NCI-H748 (cell line): Measurements from ENCODE around the gene SERINC5.
"Not testable (repeated sequence)": the region's sequence is repeated elsewhere in the genome, so short reads cannot be mapped to it uniquely, and the experiment has no call there.

Experiments
- DNase-seq: peaks from one replicate; lab custom pipeline; 2025; ENCODE audit not compliant: unreplicated experiment; lab: John Stamatoyannopoulos, UW

Gene SERINC5

GRCh38 chr5:80204808-80205614 is 50.8 kb downstream of the SERINC5 start:
- DNase-seq, result peak; percentile 20

- DNase-seq, result not testable (repeated sequence)
These were observed 54.1 kb downstream of the SERINC5 start for GRCh38 chr5:80201763-80202162.

GRCh38 chr5:80198920-80199319 is 56.9 kb downstream of the SERINC5 start:
- DNase-seq, result no peak

GRCh38 chr5:80198399-80198798 is 57.4 kb downstream of the SERINC5 start:
- no peak for DNase-seq

- DNase-seq, result no peak
These were observed 59.9 kb downstream of the SERINC5 start for GRCh38 chr5:80195837-80196400.

DNA sequence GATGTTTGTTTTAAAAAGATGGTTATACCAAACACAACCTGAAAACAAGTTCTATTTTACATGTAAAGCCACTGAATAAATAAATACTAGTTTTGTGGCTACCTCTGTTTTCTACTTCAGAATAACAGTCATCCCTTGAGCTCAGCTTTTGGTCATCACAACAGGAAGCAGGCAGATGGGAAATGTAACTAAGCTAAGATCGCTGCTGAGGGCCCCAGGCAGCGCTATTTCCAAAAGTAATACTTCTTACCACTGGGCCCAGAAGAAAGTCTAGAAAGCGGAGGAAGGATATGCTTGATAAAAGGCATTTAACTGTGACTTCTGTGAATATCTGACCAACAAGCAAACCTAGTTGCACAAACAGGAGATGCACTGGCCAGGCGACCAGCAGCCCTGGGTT is 61.4 kb downstream of the SERINC5 start:
- peak; percentile 22 for DNase-seq

DNA sequence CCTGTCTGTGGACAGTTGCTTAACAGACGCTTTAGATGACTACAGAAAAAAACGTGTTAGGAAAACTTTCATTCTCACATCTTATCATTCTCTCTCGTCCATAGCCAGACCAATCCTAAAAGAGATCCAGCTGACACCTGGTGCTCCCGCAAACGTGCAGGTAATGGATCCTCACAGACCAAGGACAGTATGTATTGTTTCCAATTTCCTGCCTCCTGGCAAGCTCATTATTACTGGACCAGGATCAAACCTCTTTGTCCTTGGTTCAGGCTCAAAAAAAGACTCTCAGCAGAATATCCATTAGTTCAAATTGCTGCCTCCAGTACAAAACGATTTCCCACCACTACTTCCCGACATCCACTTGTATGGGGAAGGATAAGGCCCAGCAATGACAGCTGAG is 62.4 kb downstream of the SERINC5 start:
- peak; percentile 99 for DNase-seq

DNA sequence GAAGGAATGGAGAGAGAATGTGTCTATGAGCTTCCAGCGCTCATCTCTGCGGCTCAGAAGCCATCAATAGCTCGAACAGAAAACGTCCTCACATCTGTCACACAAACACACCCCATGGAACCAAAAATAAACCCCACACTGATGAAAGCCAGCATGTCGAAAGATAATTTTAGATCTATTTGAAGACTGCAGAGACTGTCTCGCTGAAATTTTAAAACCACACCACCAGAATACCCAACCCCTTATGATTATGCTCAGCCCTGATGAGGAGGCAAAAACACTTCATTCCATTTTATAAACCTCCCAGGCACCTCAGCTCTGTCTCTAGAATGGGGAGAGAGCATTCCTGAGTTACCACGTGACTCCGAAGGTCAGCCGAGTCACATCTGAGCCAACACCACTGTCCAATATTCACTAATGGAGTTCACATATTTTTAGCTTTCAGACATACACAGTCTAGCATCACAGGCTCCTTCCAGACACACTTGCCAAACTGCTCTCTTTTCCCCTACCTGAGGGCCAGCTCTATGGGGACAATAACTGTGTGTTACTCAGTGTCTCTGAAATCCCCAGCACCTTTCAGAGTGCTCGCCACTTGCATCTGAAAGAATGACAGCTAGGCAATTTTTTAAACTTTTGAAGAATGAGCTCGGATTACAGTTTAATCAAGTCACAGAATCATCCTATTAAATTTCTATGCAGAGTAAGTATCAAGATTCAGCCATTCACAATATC is 63.2 kb downstream of the SERINC5 start:
- peak; percentile 49 for DNase-seq

DNA sequence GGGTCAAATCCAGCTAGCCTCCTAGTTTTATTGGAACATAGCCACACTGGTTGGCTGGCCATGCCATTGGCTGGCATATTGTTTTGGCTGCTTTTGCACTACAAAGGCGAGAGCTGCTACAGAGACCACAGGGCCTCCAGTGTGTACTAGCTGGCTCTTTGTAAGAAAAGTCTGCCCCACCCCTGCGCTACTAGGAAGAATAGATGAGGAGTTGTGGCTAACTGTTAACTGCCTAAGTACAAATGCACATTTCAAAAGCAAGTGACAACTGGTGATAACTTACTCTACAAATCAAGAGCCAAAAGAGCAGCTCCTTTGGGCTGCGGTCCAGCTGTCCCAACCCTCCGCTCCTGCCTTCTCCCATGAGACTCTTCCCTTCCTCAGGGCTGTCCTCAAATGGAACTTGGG is 63.9 kb downstream of the SERINC5 start:
- peak; percentile 40 for DNase-seq

- DNase-seq, result no peak
These were observed 64.5 kb downstream of the SERINC5 start for GRCh38 chr5:80191397-80191796.

DNA sequence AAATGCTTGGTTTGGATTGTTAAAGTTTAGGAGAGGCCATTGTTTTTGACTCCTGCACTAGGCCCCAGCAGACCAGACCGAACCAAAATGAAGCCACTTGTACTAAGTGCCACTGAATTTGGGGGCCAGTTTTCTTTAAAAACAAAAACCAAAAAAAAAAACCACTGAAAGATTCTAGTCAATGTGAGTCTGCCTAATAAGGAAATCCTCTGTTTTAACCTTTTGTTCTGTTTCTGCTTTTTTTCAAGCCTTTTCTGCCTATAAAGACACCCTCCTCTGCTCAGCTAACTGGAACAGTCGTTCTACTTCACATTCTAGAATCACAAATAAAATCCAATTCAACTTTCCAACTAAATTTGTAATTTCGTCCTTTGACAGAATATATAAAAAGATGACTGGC is 64.9 kb downstream of the SERINC5 start:
- no peak for DNase-seq

- no peak for DNase-seq
These were observed 66.1 kb downstream of the SERINC5 start for GRCh38 chr5:80189701-80190100.

GRCh38 chr5:80189201-80189600 is 66.6 kb downstream of the SERINC5 start:
- DNase-seq, result no peak

GRCh38 chr5:80187421-80188090 is 68.3 kb downstream of the SERINC5 start:
- no peak for DNase-seq

DNA sequence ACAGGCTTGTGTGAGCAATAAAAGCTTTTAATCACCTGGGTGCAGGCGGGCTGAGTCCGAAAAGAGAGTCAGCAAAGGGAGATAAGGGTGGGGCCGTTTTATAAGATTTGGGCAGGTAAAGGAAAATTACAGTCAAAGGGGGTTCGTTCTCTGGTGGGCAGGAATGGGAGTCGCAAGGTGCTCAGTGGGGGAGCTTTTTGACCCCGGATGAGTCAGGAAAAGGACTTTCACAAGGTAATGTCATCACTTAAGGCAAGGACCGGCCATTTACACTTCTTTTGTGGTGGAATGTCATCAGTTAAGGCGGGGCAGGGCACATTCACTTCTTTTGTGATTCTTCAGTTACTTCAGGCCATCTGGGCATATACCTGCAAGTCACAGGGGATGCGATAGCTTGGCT is 70.3 kb downstream of the SERINC5 start:
- not testable (repeated sequence) for DNase-seq

DNA sequence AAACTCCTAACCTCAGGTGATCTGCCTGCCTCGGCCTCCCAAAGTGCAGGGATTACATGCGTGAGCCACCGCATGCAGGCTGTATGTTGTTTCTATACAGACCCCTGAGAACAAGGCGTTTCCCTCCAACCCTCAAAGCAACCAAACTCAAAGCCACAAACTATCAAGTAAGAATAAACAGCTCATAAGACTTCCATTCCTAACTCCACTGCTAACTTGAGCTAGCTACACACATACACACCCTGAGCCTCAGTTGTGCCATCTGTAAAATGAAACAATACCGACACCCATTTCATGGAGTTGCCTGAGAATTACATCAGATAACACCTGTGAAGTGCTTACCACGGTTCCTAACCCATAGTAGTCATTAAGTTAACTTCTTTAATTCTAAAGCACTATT is 70.8 kb downstream of the SERINC5 start:
- DNase-seq, result no peak

DNA sequence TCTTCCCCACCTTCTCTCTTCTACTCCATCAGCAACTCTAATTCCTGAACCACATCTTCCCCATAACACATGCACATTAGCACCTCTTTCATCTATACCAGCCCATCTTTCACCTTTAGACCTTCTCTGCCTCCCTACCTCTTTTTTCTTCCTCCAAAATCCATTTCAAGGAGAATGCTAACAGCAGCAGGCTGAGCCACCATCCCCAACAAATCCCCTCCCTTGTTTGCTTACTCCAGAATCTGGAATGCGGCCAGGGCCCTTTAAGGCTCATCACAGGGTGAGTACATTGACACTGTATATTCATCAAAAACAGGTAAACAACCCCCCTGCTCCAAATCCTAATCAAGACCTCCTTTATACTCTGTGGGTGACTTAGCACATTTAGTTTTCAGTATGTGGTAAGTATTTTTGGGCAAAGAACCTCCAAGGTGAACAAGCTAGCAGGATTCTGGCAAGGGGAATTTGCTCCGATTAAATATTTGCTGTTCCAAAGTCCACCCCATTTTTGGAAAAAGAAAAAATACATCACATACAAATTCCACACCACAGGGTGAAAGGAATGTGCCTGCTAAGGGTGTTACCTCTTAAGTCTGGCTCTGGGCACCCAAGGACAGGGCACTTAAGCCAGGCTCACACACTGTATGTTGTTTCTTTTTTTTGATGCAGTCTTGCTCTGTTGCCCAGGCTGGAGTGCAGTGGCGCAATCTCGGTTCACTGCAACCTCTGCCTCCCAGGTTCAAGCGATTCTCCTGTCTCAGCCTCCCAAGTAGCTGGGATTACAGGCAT is 71.4 kb downstream of the SERINC5 start:
- DNase-seq, result peak; percentile 96

DNA sequence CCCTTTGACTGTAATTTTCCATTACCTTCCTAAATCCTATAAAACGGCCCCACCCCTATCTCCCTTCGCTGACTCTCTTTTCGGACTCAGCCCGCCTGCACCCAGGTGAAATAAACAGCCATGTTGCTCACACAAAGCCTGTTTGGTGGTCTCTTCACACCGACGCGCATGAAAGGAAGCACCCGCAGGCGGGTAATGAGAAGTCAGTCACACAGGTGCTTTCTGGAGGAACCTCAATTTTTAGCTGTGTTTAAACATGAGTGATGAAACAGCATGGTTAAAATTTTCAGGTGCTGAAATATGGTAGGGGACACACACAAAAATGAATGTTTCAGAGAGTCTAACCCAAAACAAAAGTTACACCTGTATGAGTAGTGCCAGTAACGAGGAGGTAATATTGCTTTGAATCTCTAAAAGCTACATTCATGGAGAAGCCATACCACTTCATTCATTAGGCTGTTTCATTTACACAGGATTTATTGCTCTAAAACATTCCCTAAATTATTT is 72.1 kb downstream of the SERINC5 start:
- DNase-seq, result peak; percentile 67

- peak; percentile 22 for DNase-seq
These were observed 72.9 kb downstream of the SERINC5 start for GRCh38 chr5:80182809-80183580.
